Vagina (tissue), 2 donors: Measurements from ENCODE around the gene PCSK5.

Experiments used
- POLR2A ChIP-seq, 2 donors: fragments of 450-650 bp; IDR thresholded peaks; one replicate each; pipeline ENCODE4 v1.6.1; 2017; ENCODE audit warnings: antibody characterized with exemption in 2 of 2, mild to moderate bottlenecking in 2 of 2, moderate library complexity in 2 of 2
- POLR2AphosphoS5 ChIP-seq, 2 donors: sonication (generic); formaldehyde crosslinking; IDR thresholded peaks; one replicate each; pipeline ENCODE4 v1.9.0; 2017; ENCODE audit warnings: antibody characterized with exemption in 2 of 2, mild to moderate bottlenecking in 2 of 2, low read depth in 1 of 2; ENCODE audit not compliant: insufficient read depth in 1 of 2
- TF ChIP-seq, protein P1 (sequence below), 3 experiments: fragments of 450-650 bp in 2 of 3; fragments of 200-600 bp in 1 of 3; sonication (generic) in 1 of 3; IDR thresholded peaks; one replicate each; pipeline ENCODE4 v1.5.1; 2017 to 2019; ENCODE audit warnings: antibody characterized with exemption in 3 of 3, mild to moderate bottlenecking in 2 of 3, moderate library complexity in 2 of 3

DNA sequence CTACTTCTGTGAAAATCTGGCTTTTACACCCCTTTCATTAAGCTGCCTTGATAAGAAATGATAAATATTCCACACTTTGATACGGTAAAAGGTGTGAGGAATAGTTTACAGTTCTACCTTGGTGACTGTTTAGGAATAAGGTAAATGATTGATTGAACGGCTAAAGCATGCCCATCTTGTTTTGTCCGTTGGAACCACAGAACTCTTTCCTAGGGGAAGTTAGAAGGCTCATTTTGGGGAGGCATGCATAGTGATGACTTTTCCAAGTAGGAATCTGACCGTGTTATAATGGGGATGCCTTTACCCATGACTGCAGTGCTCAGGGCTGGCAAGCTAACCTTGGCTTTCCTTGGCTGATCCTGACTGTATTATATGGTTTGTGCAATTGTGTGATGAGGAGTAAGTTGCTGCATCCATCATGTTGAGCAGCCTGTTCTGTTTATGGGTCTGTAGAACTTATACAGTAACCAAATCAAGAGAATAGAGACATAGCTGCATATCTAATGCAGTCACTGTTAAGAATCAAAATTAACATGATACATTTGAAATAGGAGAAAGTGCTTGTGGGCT is 24.5 kb downstream of the PCSK5 start:
- TF ChIP-seq, protein P1, sequence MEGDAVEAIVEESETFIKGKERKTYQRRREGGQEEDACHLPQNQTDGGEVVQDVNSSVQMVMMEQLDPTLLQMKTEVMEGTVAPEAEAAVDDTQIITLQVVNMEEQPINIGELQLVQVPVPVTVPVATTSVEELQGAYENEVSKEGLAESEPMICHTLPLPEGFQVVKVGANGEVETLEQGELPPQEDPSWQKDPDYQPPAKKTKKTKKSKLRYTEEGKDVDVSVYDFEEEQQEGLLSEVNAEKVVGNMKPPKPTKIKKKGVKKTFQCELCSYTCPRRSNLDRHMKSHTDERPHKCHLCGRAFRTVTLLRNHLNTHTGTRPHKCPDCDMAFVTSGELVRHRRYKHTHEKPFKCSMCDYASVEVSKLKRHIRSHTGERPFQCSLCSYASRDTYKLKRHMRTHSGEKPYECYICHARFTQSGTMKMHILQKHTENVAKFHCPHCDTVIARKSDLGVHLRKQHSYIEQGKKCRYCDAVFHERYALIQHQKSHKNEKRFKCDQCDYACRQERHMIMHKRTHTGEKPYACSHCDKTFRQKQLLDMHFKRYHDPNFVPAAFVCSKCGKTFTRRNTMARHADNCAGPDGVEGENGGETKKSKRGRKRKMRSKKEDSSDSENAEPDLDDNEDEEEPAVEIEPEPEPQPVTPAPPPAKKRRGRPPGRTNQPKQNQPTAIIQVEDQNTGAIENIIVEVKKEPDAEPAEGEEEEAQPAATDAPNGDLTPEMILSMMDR (IDR thresholded peaks at IDR 0.05) = no peak
- TF ChIP-seq POLR2AphosphoS5 (IDR thresholded peaks at IDR 0.05; ENCODE audit: insufficient read depth in 1 of 2, low read depth in 1 of 2) (no peak), POLR2A (IDR thresholded peaks at IDR 0.05) (no peak)
